ENCODE data around the gene CCIN.

The CCIN gene

DNA sequence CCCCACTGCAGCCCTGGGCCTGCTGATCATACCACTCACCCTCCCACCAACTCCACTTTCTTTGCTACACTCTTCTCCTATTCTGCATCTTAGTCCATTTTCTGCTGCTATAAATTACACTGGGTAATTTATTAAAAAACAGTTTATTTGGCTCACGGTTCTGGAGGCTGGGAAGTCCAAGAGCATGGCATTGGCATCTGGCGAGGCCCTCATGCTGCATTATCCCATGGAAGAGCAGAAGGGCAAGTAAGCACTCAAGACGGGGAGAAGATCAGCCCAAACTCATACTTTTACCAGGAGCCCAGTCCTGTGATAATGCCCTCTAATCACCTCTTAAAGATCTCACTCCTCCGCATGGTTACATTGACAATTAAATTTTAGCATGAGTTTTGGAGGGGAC, 23.2 kb upstream of the CCIN start:
- TF ChIP-seq, protein P1, sequence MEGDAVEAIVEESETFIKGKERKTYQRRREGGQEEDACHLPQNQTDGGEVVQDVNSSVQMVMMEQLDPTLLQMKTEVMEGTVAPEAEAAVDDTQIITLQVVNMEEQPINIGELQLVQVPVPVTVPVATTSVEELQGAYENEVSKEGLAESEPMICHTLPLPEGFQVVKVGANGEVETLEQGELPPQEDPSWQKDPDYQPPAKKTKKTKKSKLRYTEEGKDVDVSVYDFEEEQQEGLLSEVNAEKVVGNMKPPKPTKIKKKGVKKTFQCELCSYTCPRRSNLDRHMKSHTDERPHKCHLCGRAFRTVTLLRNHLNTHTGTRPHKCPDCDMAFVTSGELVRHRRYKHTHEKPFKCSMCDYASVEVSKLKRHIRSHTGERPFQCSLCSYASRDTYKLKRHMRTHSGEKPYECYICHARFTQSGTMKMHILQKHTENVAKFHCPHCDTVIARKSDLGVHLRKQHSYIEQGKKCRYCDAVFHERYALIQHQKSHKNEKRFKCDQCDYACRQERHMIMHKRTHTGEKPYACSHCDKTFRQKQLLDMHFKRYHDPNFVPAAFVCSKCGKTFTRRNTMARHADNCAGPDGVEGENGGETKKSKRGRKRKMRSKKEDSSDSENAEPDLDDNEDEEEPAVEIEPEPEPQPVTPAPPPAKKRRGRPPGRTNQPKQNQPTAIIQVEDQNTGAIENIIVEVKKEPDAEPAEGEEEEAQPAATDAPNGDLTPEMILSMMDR (IDR thresholded peaks at IDR 0.05; ENCODE audit: borderline replicate concordance, control extremely low read depth, extremely low read depth, insufficient read depth, missing control alignments), result no peak
- DNase-seq (ENCODE audit: low spot score), result no peak
- in situ Hi-C loops (cut with MboI; ENCODE audit: low sequenced_read_pairs, unreplicated experiment), result no loop called here

DNA sequence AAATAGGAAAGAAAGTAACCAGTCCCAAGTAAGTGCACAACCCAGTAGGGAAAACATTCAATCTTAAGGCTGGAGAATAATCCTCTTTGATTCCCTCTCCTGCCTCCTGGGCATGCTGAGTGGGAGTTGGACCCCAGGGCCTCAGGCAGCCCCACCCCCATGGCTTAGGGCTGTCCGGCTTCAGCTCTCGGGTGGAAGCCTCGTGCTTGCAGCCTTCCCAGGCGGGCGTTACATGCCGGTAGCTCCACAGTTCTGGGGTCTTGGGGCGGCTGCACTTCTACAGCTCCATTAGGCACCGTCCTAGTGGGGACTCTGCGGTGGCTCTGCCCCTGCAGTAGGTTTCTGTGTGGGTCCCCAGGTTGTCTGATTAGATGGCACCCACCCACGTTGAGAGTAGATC, 22.5 kb upstream of the CCIN start:
- DNase-seq (ENCODE audit: low spot score), result no peak
- TF ChIP-seq, protein P1 (IDR thresholded peaks at IDR 0.05; ENCODE audit: borderline replicate concordance, control extremely low read depth, extremely low read depth, insufficient read depth, missing control alignments), result no peak
- in situ Hi-C loops (cut with MboI; ENCODE audit: low sequenced_read_pairs, unreplicated experiment), result no loop called here

DNA sequence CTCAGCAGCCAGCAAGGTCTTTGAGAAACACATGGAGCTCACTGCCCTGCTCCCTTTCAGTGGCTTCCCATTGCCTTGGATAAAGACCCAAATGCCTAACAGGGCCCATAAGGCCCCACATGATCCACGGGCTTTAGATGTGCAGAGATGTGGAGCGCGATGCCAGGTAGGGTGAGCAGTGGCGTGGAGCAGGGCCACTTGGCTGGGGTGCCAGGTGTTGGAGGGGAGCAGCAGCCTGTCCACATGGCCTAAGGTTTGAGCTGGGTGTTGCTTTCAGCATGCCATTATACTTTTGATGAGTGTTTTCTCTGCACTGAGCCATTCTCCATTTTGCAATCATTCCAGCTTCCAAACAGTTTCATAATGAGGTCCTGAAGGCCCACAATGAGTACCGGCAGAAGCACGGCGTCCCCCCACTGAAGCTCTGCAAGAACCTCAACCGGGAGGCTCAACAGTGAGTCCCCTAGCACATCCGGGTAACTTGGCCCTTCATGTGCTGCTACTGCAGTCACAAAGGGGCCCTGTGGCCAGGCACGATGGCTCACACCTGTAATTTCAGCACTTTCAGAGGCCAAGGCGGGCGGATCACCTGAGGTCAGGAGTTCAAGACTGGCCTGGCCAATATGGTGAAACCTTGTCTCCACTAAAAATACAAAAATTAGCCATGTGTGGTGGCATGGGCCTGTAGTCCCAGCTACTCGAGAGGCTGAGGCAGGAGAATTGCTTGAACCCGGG, 21.6 kb upstream of the CCIN start:
- TF ChIP-seq, protein P1 (IDR thresholded peaks at IDR 0.05; ENCODE audit: borderline replicate concordance, control extremely low read depth, extremely low read depth, insufficient read depth, missing control alignments), result no peak
- in situ Hi-C loops (cut with MboI; ENCODE audit: low sequenced_read_pairs, unreplicated experiment), result no loop called here
- DNase-seq (ENCODE audit: low spot score), result no peak

DNA sequence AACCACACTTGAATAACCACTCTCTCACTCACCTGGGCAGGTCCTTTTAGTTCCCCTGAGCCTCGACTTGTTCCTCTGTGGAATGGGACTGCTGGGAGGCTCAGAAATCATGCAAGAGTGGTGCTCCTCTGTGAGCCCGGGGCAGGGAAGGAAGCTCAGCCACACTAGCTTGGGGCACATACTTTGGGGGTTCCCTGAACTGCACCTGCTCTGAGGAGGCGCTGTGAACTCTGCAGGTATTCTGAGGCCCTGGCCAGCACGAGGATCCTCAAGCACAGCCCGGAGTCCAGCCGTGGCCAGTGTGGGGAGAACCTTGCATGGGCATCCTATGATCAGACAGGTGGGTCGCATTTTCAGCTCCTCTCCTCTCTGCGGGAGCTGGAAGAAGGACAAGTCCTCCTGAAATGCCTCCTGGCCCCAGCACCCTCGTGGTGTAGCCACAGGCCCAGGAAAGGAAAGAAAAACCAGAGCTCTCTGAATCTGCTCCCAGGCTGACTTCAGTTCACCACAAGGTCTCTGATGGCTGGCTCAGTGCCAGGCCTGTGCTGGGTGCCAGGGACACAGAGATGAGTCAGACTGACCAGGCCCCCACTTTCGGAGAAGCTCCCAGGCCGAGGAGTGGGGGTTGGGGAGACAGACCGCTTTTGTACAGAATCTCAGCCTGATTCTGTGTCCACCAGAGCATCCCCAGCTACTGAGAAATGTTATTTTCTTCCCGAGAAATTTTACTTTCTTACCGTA, 20.7 kb upstream of the CCIN start:
- TF ChIP-seq, protein P1 (IDR thresholded peaks at IDR 0.05; ENCODE audit: borderline replicate concordance, control extremely low read depth, extremely low read depth, insufficient read depth, missing control alignments), result no peak
- DNase-seq (ENCODE audit: low spot score), result peak; percentile 74
- in situ Hi-C loops (cut with MboI; ENCODE audit: low sequenced_read_pairs, unreplicated experiment), result no loop called here

DNA sequence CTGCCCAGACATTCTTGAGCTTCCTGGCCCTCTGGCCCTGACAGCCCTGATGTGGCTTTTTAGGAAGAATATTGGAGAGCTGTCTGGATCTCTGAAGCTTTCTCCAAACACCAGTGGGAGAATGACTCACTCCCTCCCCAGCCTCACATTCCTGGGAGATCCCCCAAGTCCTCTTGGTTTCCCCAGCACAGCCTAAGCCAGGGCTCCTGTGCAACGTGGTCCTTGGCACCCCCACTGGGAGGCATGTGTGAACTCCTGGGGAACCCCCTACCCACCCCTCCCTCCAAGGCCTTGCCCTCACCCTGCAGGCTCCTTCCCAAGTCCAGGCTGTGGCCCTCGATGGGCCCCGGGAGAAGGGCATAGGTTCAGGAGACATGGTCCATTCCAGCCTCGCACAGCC, 20.0 kb upstream of the CCIN start:
- no peak for DNase-seq (ENCODE audit: low spot score)
- in situ Hi-C loops (cut with MboI; ENCODE audit: low sequenced_read_pairs, unreplicated experiment), result no loop called here
- TF ChIP-seq, protein P1 (IDR thresholded peaks at IDR 0.05; ENCODE audit: borderline replicate concordance, control extremely low read depth, extremely low read depth, insufficient read depth, missing control alignments), result no peak

DNA sequence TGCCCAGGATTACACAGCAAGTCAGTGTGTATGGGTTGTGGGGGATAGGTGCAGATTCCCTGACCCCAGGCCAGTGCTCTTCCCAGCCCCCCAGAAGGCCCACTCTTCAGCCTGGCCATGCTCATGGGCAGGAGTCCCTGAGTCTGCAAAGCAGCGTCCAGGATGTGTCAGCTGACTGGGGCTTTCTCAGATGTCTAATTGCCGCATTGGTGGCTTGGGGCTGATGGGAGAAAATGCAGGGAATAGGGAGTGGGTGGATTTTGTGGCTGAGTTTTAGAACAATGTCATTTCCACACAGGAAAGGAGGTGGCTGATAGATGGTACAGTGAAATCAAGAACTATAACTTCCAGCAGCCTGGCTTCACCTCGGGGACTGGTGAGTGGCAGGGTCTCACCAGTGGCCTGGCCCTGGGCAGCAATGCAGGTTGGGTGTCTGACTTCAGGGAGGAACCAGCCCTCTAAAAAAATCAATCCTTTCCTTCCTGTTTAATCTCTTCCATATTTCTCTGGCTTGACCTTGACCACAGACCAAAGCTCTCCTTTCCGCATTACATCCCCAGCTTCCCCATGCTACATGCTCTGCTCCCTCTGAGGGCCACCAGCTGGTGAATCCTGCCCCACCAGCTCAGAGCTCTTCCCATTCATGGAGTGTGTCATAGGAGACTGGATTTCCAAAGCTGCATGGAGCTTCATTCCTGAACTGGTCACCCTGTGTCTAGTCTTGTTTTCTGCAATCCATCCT, 18.4 kb upstream of the CCIN start:
- no peak for DNase-seq (ENCODE audit: low spot score)
- in situ Hi-C loops (cut with MboI; ENCODE audit: low sequenced_read_pairs, unreplicated experiment), result no loop called here
- TF ChIP-seq, protein P1 (IDR thresholded peaks at IDR 0.05; ENCODE audit: borderline replicate concordance, control extremely low read depth, extremely low read depth, insufficient read depth, missing control alignments), result no peak
